Stromal cell of bone marrow (primary cell): Measurements from ENCODE around the gene ALDH4A1.

Experiments used
- DNase-seq: peaks from one replicate; pipeline ENCODE4 v3.0.0-alpha.2; 2012; ENCODE audit warnings: low read depth

Gene ALDH4A1

DNA sequence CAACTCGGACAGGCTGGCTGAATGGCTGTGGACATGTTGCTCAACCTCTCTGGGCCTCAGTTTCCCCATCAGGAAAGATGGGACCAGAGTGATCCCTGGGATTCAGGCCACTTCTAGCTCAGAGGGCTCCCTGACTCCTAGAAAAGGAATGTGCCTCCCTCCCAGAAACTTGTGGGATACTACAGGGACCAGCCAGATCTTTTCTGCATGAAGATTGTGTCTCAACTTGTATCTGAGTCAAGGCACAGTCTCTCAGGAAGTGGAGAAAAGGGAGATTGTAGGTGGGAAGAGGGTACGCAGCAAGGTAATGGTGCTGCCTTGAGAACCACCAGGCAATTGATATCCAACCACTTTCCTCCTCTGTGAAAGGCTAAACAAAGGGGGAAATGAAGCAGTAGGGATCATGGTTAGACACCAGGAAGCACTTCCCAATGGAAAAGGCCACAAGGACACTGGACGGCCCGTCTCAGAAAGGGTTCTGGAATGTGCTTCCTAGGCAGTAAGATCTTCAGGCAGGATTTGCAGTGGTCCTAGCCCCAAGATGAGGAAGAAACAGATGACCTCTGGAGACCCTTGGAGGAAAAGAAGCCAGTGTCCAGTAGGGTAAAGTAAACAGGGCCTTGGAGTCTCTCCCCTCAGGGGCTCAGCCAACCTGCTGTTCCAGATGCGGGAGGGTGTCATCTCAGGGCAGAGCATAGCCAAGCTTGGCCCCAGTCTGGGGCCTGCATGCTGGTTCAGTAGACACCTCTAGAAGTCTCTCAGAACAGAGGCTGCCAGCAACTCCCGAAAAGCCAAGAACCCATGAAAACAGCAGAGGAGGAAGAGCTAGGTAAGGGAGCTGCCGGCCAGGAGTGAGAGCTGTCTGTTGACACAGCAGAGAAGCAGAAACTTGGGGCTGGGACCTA, 37.3 kb upstream of the ALDH4A1 start:
- no peak for DNase-seq

DNA sequence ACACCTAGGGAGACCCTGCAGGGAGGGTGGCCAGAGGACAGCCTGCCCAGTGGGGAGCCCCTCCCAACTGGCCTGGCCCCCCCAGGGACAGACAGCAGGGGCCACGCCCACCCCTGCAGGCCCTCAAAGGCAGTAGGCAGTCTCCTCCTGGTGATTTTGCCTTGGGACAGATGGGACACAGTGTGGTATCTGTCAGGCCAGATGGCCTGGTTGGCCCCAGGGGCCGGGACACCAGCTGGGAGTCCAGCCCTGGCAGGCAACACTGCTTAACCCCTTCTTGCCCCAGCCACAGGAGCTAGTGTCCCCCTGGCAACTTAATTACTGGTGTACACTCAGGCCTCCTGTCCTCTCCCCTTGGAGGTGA, 36.3 kb upstream of the ALDH4A1 start:
- DNase-seq = no peak

DNA sequence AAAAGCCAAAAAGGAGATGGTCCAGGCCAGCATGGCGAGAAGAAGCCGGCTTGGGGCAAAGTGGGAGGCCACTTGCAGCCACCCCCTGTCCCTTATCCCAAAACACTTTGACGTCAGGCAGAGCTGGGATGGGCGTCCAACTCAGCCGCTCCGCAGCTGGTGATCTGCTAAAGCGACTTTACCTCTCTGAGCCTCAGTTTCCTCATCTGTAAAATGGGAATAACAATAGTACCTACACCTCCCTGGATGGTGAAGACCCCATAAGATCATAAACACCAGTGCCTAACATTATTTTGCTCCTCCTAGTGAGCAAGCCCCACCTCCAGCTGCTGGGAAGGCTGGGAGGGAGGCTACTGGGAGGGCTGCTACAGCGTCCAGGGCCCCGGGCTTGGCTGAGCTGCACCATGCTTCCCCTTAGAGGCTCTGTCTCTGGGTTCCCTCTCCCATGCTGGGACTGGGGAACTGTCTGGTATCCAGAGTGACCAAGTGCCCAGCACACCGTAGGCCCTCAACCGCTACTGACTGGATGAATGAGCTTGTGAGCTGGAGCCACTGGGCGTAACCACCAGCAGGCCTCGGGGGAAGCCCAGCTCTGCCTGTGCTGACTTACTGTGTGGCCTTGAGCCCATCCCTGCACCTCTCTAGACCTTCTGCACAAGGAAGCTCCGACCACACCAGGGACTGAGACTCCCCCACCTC, 35.8 kb upstream of the ALDH4A1 start:
- no peak for DNase-seq

DNA sequence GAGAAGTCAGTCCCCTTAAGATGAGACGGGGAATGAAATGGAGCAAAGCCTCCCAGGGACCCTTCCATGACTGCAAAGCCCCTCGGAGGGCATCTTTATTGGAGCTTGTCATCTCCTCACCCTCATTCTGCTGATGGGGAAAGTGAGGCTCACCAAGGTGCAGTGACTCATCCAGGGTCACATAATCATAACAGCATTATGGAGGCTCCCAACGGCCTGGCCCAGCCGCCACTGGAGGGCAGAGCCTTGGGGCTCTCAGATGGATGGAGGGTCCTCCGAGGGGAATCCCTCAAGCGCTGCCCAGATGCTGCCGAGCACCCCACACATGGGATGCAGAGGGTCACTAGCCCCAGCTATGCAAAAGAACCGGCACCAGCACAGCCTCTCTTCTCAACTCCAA, 35.2 kb upstream of the ALDH4A1 start:
- DNase-seq = no peak

DNA sequence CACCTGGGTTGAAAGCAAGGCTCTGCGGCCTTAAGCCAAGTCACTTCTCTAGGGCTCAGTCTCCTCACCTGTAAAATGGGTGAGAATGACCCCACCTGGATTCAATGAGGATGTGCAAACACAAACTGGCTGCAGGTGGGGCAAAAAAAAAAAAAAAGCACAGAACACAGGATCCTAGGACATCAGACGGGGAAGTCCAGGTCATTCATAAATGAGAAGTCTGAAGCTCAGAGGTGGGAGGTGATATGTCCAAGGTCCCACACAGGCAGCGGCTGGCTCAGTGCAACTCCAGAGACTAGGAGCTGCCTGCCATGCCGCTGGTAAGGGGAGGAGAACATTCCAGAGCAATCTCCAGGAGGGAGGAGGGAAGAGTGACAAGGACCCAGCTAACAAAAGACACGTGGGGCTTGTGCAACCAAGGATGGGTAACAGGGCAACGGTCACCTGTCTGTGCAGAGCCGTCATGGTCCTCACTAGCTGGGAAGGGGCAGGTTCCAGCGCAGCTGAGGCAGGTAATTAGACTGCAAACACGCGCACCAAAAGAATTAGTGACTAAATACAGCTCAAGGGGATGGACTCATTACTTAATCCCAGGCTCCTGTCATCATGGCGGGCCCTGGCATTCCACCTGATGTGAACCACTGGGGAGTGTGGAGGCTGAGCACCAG, 34.6 kb upstream of the ALDH4A1 start:
- DNase-seq = no peak

DNA sequence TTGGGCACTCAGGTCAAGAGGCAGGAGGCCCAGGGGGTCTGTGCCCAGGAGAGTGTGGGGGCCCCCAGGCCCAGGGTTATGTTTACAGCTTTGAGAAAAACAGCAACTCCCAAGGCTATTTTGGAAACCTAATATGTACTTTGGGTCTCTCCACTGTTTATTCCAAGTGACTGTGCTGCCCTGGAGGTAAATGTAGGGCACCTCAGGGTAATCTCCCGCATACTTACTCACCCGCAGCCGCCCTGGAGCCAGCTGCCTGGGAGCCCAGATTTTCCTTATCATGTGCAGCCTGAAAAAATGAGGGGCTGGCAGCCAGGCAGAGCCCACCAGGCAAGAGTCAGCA, 34.1 kb upstream of the ALDH4A1 start:
- DNase-seq = no peak

DNA sequence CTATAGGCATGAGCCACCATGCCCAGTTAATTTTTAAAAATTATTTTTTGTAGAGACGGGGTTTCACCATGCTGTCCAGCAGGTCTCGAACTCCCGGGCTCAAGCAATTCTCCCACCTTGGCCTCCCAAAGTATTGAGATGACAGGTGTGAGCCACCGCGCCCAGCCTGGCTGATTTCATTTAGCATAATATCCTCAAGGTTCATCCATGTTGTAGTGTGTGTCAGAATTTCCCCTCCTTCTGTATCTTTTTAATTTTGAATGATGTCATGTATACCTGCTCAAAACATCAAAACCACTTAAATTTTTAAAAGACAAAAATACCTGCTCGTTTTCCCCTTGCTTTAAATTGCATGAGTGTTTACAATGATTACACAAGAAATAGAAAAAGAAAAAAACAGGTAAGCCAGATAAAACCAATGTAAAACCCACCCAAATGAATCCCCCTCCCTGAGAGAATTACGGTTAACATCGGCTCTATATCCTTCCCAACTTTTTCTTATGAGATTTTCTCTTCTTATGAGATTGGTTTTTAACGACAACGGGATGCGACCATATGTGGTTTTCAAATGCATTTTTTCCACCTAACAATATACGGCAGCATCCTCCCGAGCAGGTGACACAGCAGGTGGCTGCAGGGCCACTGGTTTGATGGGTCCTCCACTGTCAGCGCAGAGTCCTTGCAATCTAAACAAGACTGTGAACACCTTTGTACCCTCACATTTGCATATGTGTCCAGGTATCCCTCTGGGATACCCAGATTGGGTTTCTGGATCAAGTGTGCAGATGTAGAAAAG, 32.0 kb upstream of the ALDH4A1 start:
- no peak for DNase-seq

DNA sequence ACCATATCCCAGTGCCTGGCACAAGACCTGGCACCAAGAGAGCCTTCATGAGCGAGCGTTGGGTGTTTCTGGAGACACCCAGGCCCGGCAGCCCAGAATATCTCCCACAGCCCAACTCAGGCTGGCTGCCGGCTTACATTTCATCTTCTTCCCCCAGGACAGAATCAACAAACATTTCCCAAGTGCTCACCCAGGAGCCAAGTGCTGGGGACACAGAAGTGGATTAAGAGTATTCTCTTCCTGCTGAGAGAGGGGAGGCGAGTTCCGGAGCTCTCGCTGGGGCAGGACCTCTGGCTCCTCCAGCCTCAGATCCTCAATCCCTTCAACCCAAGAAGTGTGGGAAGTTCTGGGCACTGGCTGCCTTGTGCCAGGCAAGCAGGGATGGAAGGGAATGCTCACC, 30.5 kb upstream of the ALDH4A1 start:
- DNase-seq = no peak

DNA sequence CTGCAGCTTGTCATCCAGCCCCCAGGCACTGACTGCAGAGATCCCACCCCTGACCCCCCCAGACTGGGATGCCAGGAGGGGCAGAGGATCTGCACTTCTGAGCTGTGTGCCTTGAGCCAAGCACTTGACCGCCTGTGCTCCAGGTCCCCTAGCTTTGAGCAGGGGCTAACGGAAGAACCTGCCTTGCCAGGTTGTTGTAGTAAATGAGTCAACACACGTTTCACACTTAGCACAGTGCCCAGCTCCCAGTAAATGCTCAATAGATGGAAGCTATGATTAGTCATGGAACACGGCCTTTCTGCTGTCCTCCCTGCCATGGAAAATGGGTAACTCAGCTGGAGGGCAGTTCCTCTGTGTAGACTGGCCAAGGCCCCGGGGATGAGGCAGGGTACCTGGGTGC, 30.0 kb upstream of the ALDH4A1 start:
- no peak for DNase-seq

DNA sequence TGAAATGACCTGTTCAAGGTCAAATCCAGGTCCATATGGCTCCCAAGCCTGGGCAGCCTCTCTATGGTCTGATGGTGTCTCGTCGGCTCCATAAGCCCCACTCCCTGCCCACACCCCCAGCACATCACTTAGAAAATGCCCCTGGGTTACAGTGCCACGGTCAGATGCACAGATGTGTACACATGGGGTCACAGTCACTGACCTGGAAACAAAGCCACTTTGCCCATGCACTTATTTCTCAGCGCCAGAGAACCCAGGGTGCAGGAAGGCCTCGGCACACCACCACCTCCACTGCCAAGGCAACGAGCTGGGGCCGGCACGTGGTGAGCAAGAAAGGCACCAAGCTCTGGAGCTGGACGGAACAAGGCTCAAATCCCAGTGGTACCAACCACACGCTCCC, 29.4 kb upstream of the ALDH4A1 start:
- no peak for DNase-seq

DNA sequence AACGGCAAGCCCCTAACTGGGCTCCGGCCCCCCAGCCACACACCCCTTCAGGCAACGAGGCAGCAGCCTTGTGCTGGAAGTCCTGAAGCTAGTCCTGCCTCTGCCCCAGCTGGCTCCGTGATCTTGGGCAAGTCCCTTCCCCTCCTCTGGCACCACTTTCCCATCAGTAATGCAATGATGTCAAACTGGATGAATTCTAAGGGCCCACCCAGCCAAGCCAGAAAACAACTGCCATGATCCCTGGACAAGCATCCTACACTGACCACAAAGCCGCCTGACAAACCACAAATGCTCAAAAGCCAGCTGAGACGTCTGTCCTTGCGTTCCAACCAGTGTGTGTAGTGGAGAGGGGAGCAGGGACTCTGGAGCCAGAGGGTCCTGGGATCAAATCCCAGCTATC, 27.3 kb upstream of the ALDH4A1 start:
- DNase-seq = no peak

DNA sequence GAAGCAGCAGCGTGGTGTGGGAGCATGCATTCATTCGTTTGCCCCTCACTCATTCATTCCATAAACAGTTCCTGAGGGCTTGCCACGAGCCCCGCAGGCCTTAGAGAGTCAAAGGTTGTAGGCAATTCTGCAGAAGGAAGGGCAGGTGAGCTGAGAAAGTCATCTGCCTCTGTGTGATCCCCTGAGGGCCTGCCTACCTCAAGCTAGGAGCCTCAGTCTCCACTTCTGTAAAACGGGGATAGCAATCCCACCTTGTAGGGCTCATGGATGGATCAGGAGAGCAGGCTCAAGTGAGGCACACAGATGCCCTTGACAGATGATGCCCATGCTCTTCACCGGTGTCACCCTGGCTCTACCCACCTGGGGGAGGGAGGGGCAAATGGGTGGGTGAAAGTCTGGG, 26.6 kb upstream of the ALDH4A1 start:
- no peak for DNase-seq

DNA sequence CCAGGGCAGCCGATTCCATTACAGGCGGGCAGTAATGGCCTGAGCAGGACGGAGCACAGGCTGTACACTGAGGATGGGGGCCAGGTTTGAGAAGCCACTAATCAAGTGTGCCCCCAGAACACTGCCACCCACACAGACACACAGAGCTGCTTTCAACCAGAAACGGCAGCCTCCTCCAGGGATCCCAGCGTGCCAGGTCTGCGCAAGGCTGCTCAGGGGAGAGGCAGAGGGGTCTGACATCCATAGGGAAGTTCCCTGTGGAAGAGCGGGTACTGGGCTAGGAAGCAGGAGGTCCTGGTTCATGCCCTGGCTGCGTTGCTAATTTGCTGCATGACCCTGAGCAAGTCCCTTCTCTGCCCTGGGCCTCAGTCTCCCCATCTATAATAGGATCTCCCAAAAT, 26.1 kb upstream of the ALDH4A1 start:
- DNase-seq = no peak

DNA sequence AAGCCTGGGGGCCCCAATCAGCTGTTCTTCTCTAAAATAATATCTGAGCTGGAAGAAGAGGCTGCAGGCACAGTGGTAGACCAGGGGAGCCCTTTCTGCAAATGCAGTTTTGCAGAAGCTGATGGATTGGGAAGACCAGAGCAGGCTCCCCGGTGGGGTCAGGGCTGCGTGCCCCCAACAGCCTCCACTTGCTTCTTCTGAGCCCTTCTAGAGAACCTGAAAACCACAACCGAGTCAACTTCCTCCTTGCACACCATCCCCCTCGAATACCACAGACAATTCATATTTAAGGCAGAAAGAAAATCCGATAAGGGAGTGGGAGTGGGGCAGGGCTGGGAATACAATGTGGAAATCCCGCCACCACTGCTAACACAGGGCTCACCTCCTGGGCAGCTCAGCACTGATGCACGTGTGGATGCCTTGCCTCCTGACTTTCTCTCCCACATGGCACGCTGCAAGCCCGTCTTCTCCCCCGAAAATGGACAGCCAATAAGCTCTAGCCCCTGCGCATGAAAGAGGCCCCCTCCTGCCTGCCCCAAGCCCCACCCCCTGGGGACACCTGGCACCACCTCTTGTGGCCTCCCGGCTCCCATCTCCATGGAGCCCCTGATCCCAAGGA, 25.4 kb upstream of the ALDH4A1 start:
- no peak for DNase-seq

DNA sequence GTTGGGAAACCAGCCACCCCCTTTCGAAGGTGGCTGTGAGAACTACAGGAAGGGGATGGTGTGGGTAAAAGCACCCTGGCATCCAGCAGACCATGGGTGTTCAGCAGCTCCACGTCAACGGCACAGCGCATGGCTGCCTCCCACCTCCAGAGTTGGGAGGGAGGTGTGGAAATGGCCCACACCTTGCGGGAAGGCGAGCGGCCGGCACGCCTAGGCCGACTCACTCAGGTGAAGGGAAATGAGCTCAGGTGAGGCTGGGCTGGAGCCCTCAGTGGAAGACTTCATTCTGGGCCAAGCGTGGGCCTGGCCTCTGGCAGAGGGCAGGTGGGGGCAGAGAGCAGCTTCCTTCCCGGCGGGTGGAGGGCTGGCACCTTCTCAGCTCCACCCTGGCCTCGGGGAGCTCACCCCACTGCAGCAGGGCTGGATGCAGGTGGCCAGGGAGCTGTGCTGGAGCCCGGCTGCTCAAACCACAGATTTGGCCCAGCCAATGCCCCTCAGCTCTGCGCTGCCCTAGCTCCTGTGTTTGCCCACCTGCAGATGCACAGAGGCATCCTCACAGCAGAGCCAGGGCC, 24.8 kb upstream of the ALDH4A1 start:
- no peak for DNase-seq

DNA sequence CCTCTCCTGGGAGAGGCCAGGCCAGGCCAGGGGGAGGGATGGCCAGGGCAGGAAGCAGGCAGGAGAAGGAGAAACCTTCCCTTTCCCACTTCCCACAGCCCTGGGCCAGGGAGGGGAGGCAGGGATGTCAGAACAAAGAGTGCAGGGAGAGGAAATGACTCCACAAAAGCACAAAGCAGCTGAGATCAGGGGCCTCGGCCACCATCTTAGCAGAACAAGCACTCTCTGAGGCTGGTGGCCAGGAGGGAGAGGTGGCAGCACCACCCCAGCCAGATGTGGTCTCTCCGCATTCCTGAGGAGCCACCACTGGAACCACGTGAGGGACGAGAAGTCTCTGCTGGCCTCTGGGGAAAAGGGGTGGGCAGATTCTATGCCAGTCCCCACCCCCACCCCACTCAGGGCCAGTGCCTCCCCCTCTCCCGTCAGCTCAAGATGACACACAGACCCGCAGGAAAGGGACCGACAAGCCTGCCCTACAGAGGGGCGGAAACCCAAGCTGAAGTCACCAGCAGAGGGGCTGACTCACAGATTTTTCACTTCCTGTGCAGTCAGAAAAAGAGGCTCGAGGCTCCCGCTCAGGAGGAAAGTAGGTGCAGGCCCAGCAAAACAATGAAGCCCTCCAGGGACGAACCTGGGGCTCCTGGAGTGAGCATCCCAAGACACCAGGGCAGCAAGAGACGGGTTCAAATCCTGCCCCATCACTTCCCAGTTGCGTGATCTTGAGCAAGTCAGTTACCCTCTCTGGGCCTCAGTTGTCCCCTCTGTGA, 24.1 kb upstream of the ALDH4A1 start:
- peak; percentile 88 for DNase-seq

DNA sequence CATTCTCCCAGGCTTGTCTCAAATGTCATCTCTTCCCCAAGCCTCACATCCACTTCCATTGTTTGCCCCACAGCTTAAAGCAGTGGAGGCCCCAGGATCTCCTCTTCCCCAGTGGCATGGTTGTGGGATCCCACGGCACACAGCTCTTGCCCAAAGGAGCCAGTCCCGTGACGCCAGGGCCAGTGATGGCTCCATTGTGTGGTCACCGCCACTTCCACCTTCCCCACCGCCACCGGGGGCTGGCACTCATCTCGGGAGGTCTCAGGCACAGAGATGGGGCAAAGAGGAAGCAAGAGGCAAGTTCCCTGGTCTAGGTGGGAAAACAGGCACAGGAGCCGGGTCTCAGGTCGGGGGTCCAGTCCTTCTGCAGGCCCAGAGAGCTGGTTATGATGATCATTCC, 22.9 kb upstream of the ALDH4A1 start:
- no peak for DNase-seq

DNA sequence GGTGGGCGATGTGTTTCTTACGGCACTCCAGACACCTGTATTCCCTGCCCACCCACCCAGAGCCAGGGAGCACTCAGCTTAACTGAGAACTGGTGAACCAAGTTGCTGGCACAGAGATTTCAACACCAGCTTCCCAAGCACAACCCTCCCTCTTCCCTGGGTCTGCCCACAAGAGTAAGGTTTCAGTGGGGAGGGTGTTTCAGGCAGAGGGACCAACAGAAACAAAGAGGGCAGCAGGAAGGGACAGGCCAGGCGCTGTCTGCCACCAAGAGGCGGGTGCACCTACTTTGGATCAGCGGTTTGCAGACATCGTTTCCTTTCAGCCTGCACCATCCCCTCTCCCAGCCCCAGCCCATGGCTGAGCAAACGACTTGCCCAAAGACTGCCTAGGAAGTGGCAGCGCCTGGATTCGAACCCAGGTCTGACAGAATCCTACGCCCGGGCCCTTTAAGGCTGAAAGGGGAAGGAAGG, 21.9 kb upstream of the ALDH4A1 start:
- no peak for DNase-seq

DNA sequence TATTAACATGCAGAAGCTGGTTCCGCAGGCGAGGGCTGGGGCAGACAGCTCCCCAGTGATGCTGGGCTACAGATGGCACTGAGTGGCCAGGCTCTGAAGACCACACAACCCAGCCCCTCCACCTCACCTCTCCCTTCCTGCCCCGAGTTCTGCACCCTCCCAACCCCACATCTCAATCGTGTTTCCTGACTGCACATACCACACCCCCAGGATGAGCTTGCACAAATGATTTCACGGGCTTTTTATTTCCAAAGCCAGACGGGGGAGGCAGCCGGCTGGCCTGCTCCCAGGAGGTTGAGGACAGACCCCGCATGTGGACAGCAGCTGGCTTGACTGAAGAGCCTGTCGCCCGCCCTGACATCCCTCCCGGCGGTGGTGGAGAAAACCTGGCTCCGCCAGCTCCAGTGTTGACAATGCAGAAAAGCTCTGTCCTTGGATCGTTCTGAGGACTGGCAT, 21.4 kb upstream of the ALDH4A1 start:
- DNase-seq = no peak
